HepG2 (cell line): ENCODE data around the gene DUS2. TPM values are rescaled to one million over a fixed set of nuclear protein-coding genes. Genes with fewer than 3 reads are reported as not detected.

ENCODE experiments used
- PLRG1 ChIP-seq: fragments of 450-650 bp; conservative IDR thresholded peaks from 2 replicates; pipeline ENCODE4 v1.6.1; 2016
- SRY ChIP-seq: sonication (generic); formaldehyde crosslinking; IDR thresholded peaks from 2 replicates; pipeline ENCODE4 v1.8.0; 2022; ENCODE audit warnings: mild to moderate bottlenecking, missing genetic modification reagents
- ZBED4 ChIP-seq: sonication (generic); formaldehyde crosslinking; IDR thresholded peaks from 2 replicates; pipeline ENCODE4 v1.4.0; 2020; ENCODE audit warnings: missing genetic modification reagents, borderline replicate concordance
- ZBTB10 ChIP-seq: sonication (generic); formaldehyde crosslinking; IDR thresholded peaks from 2 replicates; pipeline ENCODE4 v1.4.0; 2020; ENCODE audit warnings: missing genetic modification reagents, borderline replicate concordance
- ZFYVE20 ChIP-seq: sonication (generic); formaldehyde crosslinking; IDR thresholded peaks from 2 replicates; pipeline ENCODE4 v1.8.0; 2023; ENCODE audit warnings: low read depth, mild to moderate bottlenecking, moderate library complexity, missing genetic modification reagents, borderline replicate concordance
- ZMYM3 ChIP-seq: sonication (generic); formaldehyde crosslinking; IDR thresholded peaks from 2 replicates; pipeline ENCODE4 v1.5.1; 2020; ENCODE audit warnings: mild to moderate bottlenecking, missing genetic modification reagents
- ZNF142 ChIP-seq: sonication (generic); formaldehyde crosslinking; IDR thresholded peaks from 2 replicates; pipeline ENCODE4 v1.4.0; 2020; ENCODE audit warnings: missing genetic modification reagents
- ZNF205 ChIP-seq: IDR thresholded peaks from 2 replicates; pipeline ENCODE4 v1.6.1; 2018; ENCODE audit warnings: missing biosample characterization, missing genetic modification reagents
- ZNF282 ChIP-seq: fragments of 450-650 bp; IDR thresholded peaks from 2 replicates; pipeline ENCODE4 v1.6.1; 2018; ENCODE audit not compliant: partially characterized antibody
- ZNF556 ChIP-seq: sonication (generic); formaldehyde crosslinking; IDR thresholded peaks from 2 replicates; pipeline ENCODE4 v1.4.0; 2020; ENCODE audit warnings: mild to moderate bottlenecking, missing genetic modification reagents, borderline replicate concordance
- ZNF639 ChIP-seq: conservative IDR thresholded peaks from 2 replicates; pipeline ENCODE4 v1.6.1; 2018; ENCODE audit warnings: missing genetic modification reagents
- ZUFSP ChIP-seq: sonication (generic); formaldehyde crosslinking; IDR thresholded peaks from 2 replicates; pipeline ENCODE4 v1.9.0; 2021; ENCODE audit warnings: missing genetic modification reagents, mild to moderate bottlenecking, borderline replicate concordance
- polyA plus RNA-seq, 8 experiments: library from polyadenylated mRNA; depleted of rRNA in 3 of 8; stranded (reverse) in 7 of 8; unstranded in 1 of 8; fragments of >200 nt; fragmentation: Illumina TruSeq in 4 of 8; extraction: Trizol in 4 of 8; gene quantifications; 2 replicates each; pipeline versions ENCODE4 v1.2.1 to v1.2.3, GENCODE V29; 2011 to 2016; ENCODE audit warnings: low read depth in 4 of 8, missing spikeins in 1 of 8, mixed read lengths in 1 of 8; ENCODE audit not compliant: insufficient read depth in 1 of 8
- total RNA-seq, 5 experiments: library from RNA; depleted of rRNA; stranded (reverse); fragments of >200 nt; fragmentation: Illumina TruSeq; extraction: Trizol; gene quantifications; 2 replicates each; pipeline ENCODE4 v1.2.3, GENCODE V29; 2016; ENCODE audit warnings: low read depth in 1 of 5

DUS2 gene
- total and polyA plus RNA-seq, 2 of the 13 experiments (the other 11 are each of a cell fraction or from before 2014, with no cell fraction given): 17.8 to 25.1 TPM

GRCh38 chr16:68084504-68085258 lies 61.6 kb downstream of the DUS2 start (continued):
- TF ChIP-seq ZNF639 (CRISPR knock-in tag): peak; percentile 77
- peak; percentile 89 for TF ChIP-seq ZNF556 (CRISPR knock-in tag)
- peak; percentile 91 for TF ChIP-seq ZNF142 (CRISPR knock-in tag)
- TF ChIP-seq PLRG1: no peak
- TF ChIP-seq ZMYM3 (CRISPR knock-in tag): peak; percentile 78
- no peak for TF ChIP-seq ZUFSP (CRISPR knock-in tag)
- no peak for TF ChIP-seq ZNF282
- TF ChIP-seq SRY (CRISPR knock-in tag): peak; percentile 92; the same call in 1 of the 2 replicates
- peak; percentile 80 for TF ChIP-seq ZBED4 (CRISPR knock-in tag)
- peak; percentile 99 for TF ChIP-seq ZBTB10
- peak; percentile 57; the same call in 1 of the 2 replicates for TF ChIP-seq ZNF205
- TF ChIP-seq ZFYVE20: peak; percentile 58; the same call in 1 of the 2 replicates
